Medulla oblongata (tissue), 1 donor: ENCODE results near the gene PLPP2.
"Not testable (repeated sequence)": the region's sequence is repeated elsewhere in the genome, so short reads cannot be mapped to it uniquely, and the experiment has no call there.

Source experiments
- DNase-seq: peaks from one replicate; pipeline ENCODE4 v3.0.0-alpha.2; 2015; ENCODE audit errors: extremely low spot score

PLPP2 gene

DNA sequence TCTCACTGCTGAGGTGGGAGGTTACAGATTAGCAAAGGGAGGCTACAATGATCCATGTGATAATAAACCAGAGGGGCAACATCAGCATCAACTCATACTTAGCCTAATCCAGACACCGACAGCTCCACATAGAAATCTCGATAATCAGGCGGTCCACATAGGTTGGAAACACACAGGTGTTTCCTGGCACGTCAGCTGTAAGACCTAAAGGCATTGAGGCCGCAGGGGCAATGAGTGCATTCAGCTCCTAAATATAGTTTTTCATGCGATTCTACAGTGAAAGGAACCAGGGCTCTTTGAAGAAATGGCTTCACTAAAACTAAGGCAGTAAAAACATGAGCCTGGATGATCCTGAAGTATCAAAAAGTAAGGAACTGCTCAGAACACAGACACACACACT is 19.3 kb downstream of the PLPP2 start:
- no peak for DNase-seq

DNA sequence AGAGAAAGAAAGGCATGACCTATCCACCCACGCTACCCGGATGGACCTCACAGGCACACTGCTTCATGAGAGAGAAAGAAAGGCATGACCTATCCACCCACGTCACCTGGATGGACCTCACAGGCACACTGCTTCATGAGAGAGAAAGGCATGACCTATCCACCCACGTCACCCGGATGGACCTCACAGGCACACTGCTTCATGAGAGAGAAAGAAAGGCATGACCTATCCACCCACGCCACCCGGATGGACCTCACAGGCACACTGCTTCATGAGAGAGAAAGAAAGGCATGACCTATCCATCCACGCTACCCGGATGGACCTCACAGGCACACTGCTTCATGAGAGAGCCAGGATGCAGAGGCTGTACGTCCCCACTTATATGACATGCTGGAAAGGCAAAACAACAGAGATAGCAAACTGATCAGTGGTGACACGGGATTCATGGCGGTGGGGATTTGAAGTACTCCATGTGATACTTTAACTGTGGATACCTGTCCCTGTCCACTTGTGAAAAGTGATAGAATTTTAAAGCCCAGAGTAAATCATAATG is 20.4 kb downstream of the PLPP2 start:
- DNase-seq, result not testable (repeated sequence)

DNA sequence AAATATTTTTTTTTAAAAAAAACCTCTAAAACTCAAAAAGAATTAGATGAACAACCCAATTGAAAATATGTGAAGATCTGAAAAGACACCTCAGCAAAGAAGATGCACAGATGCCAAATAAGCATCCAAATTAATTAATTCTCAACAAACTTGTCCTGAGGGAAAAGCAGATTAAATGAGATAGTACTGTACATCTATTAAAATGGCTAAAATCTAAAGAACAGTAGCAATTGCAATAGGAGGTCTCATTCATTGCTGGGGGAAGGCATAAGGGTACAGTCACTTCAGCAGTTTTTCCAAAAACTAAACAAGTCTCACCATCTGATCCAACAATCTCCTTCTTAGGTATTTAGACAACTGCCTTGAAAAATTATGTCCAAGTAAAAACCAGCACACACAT is 22.0 kb downstream of the PLPP2 start:
- DNase-seq, result no peak

DNA sequence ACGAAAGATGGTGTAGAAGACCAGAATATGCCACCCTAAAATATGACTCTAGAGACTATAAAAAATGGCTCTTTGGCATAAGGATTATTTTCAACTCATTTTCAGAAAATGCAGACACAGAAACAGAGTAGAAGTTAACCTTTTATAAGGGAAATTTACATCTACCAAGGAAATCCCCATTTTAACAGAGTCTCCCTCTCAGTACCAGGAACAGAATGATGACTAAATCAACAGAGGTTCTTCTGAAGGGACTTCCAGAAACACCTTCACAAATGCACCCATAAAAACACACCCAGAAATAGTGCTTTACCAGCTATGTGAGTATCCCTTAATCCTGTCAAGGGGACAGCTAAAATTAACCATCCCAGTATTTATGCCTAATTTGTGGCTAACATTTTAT is 29.1 kb downstream of the PLPP2 start:
- DNase-seq, result no peak

DNA sequence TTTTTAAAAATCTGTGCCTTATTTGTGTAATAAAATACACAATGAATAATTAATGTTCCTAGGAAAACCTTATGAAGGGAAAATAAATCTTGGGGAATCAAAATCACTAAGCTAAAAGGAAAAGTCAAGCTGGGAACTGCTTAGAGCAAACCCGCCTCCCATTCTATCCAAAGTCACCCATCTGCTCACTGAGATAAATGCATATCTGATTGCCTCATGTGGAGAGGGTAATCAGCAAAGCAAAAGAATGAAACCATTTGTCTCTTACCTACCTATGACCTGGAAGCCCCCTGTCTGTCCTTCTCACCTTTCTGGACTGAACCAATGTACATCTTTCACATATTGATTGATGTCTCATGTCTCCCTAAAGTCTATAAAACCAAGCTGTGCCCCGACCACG is 34.4 kb downstream of the PLPP2 start:
- not testable (repeated sequence) for DNase-seq

DNA sequence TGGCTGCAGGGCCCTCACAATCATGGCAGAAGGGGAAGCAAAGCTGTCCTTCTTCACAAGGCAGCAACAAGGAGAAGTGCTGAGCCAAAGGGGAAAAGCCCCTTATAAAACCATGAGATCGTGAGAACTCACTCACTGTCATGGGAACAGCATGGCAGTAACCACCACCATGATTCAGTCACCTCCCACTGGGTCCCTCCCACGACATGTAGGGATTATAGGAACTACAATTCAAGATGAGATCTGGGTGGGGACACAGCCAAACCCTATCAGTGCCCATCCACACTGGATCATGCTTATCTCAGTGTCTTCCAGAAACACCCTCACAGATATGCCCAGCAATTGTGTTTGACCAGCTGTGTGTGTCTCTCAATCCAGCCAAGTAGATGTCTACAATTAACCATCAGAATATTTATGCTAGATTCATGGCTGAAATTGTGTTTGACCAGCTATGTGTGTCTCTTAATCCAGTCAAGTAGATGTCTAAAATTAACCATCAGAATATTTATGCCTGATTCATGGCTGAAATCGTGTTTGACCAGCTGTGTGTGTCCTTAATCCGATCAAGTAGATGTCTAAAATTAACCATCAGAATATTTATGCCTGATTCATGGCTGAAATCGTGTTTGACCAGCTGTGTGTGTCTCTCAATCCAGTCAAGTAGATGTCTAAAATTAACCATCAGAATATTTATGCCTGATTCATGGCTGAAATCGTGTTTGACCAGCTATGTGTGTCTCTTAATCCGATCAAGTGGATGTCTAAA is 38.6 kb downstream of the PLPP2 start:
- not testable (repeated sequence) for DNase-seq

- DNase-seq, result no peak
These were observed 44.7 kb downstream of the PLPP2 start for GRCh38 chr19:246551-246950.

GRCh38 chr19:245900-246299 is 45.3 kb downstream of the PLPP2 start:
- DNase-seq, result not testable (repeated sequence)

DNA sequence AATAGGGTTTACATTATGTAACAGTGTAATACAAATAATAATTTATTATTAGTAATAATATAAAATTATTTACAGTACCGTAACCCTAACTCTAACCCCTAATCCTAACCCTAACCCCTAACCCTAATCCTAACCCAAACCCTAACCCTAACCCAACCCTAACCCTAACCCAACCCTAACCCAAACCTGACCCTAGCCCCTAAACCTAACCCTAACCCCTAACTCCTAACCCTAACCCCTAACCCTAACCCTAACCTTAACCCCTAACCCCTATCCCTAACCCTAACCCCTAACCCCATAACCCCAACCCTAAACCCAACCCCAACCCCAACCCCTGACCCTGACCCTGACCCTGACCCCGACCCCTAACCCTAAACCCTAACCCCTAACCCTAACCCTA is 45.7 kb downstream of the PLPP2 start:
- DNase-seq, result no peak
